ENCODE measurements around the gene RIBC2. TPM values are rescaled to one million over a fixed set of nuclear protein-coding genes. Genes with fewer than 3 reads are reported as not detected.

RIBC2 gene
- total and polyA plus RNA-seq, 2 of the 13 experiments (the other 11 are each of a cell fraction or from before 2014, with no cell fraction given): 0.55 TPM; not detected in 1

GRCh38 chr22:45413368-45414211 lies at the start of gene RIBC2, which contains the start of gene SMC1B (continued):
- TF ChIP-seq IKZF4 (CRISPR knock-in tag; IDR thresholded peaks at IDR 0.05; ENCODE audit: borderline replicate concordance, low read depth, not compliant biosample characterization) (no peak), ZSCAN21 (CRISPR knock-in tag; IDR thresholded peaks at IDR 0.05; ENCODE audit: borderline replicate concordance) (no peak), KDM2A (CRISPR knock-in tag; IDR thresholded peaks at IDR 0.05; ENCODE audit: borderline replicate concordance, low read depth) (peak; percentile 32; the same call in 1 of the 2 replicates), ZNF704 (CRISPR knock-in tag; IDR thresholded peaks at IDR 0.05; ENCODE audit: borderline replicate concordance) (0 out of 2 replicates have a peak, but pooled peaks have one; percentile 76), ZNF567 (CRISPR knock-in tag; IDR thresholded peaks at IDR 0.05; ENCODE audit: borderline replicate concordance) (no peak), FUBP1 (CRISPR knock-in tag; IDR thresholded peaks at IDR 0.05; ENCODE audit: borderline replicate concordance) (no peak), ARID3A (IDR thresholded peaks at IDR 0.05; ENCODE audit: low read depth, low read length) (no peak), POLR2AphosphoS5 (IDR thresholded peaks at IDR 0.05; ENCODE audit: low read depth, low read length) (no peak), ONECUT2 (CRISPR knock-in tag; IDR thresholded peaks at IDR 0.05) (no peak), ZNF749 (CRISPR knock-in tag; IDR thresholded peaks at IDR 0.05; ENCODE audit: borderline replicate concordance) (no peak), ZBTB34 (CRISPR knock-in tag; IDR thresholded peaks at IDR 0.05) (no peak), PREB (CRISPR knock-in tag; IDR thresholded peaks at IDR 0.05) (no peak), SIN3A (IDR thresholded peaks at IDR 0.05; ENCODE audit: borderline replicate concordance, low read depth, low read length) (peak; percentile 75; the same call in 1 of the 2 replicates), FOXP1 (IDR thresholded peaks at IDR 0.05) (no peak), FOXP1 (CRISPR knock-in tag; IDR thresholded peaks at IDR 0.05) (no peak), RFX3 (CRISPR knock-in tag; IDR thresholded peaks at IDR 0.05) (peak; percentile 75), CBX1 (IDR thresholded peaks at IDR 0.05; ENCODE audit: low read depth) (no peak), TOE1 (CRISPR knock-in tag; IDR thresholded peaks at IDR 0.05) (no peak)

Measured in HepG2 (cell line).